Central memory CD4-positive, alpha-beta T cell (primary cell): ENCODE measurements around the gene TTC9B.
"Not testable (repeated sequence)": the region's sequence is repeated elsewhere in the genome, so short reads cannot be mapped to it uniquely, and the experiment has no call there.

Experiments
- DNase-seq: peaks from one replicate; pipeline ENCODE4 v3.0.0; 2022

The TTC9B gene

GRCh38 chr19:40213251-40213829 lies 4.8 kb downstream of the TTC9B start:
- DNase-seq = no peak

- DNase-seq = no peak
These were observed 7.3 kb downstream of the TTC9B start for GRCh38 chr19:40210889-40211288.

GRCh38 chr19:40208602-40209001 lies 9.6 kb downstream of the TTC9B start:
- no peak for DNase-seq

GRCh38 chr19:40205760-40206159 lies 12.4 kb downstream of the TTC9B start:
- no peak for DNase-seq

GRCh38 chr19:40204381-40204780 lies 13.8 kb downstream of the TTC9B start:
- DNase-seq = no peak

GRCh38 chr19:40200341-40201099 lies 17.7 kb downstream of the TTC9B start:
- DNase-seq = no peak

GRCh38 chr19:40198272-40198990 lies 19.8 kb downstream of the TTC9B start:
- no peak for DNase-seq

- DNase-seq = no peak
These were observed 24.7 kb downstream of the TTC9B start for GRCh38 chr19:40193587-40193849.

GRCh38 chr19:40192758-40193586 lies 25.2 kb downstream of the TTC9B start:
- no peak for DNase-seq

GRCh38 chr19:40191836-40192646 lies 26.1 kb downstream of the TTC9B start:
- no peak for DNase-seq

GRCh38 chr19:40190891-40191835 lies 27.0 kb downstream of the TTC9B start, which contains the start of gene MAP3K10:
Gene MAP3K10, plus strand, starts transcription at chr19:40191426. Its CDS starts 606 bp downstream, at chr19:40192032.
- peak; percentile 71 for DNase-seq

- no peak for DNase-seq
These were observed 33.9 kb downstream of the TTC9B start for GRCh38 chr19:40184273-40184672.

- no peak for DNase-seq
These were observed 39.4 kb downstream of the TTC9B start for GRCh38 chr19:40178756-40179155.

- DNase-seq = no peak
These were observed 40.7 kb downstream of the TTC9B start for GRCh38 chr19:40177286-40178070.

- no peak for DNase-seq
These were observed 42.4 kb downstream of the TTC9B start for GRCh38 chr19:40175820-40176219.

- DNase-seq = no peak
These were observed 44.1 kb downstream of the TTC9B start for GRCh38 chr19:40174092-40174491.

- not testable (repeated sequence) for DNase-seq
These were observed 46.9 kb downstream of the TTC9B start for GRCh38 chr19:40171293-40171692.

GRCh38 chr19:40170303-40170989 lies 47.7 kb downstream of the TTC9B start:
- not testable (repeated sequence) for DNase-seq

GRCh38 chr19:40169482-40170302 lies 48.5 kb downstream of the TTC9B start:
- not testable (repeated sequence) for DNase-seq
